NCI-H345 treated with DMSO at 0.1 percent for 48 hours (cell line): ENCODE measurements around the gene NR1H2.
"Not testable (repeated sequence)": the region's sequence is repeated elsewhere in the genome, so short reads cannot be mapped to it uniquely, and the experiment has no call there.

Experiments used
- DNase-seq: peaks from one replicate; lab custom pipeline; 2025; ENCODE audit not compliant: unreplicated experiment; lab: John Stamatoyannopoulos, UW

NR1H2 gene

GRCh38 chr19:50344661-50345318 is 31.5 kb upstream of the NR1H2 start:
- DNase-seq, result no peak

GRCh38 chr19:50347089-50347581 is 29.1 kb upstream of the NR1H2 start:
- DNase-seq, result not testable (repeated sequence)

- no peak for DNase-seq
Observed at GRCh38 chr19:50349277-50350057, 26.8 kb upstream of the NR1H2 start.

- no peak for DNase-seq
Observed at GRCh38 chr19:50352242-50352641, 24.0 kb upstream of the NR1H2 start.

GRCh38 chr19:50353487-50353880 is 22.8 kb upstream of the NR1H2 start:
- DNase-seq, result not testable (repeated sequence)

- DNase-seq, result no peak
Observed at GRCh38 chr19:50356691-50357177, 19.5 kb upstream of the NR1H2 start.

- peak; percentile 22 for DNase-seq
Observed at GRCh38 chr19:50357178-50358100, 18.8 kb upstream of the NR1H2 start.

- DNase-seq, result peak; percentile 61
Observed at GRCh38 chr19:50358483-50359327, 17.6 kb upstream of the NR1H2 start.

GRCh38 chr19:50359328-50359818 is 16.9 kb upstream of the NR1H2 start:
- DNase-seq, result no peak

GRCh38 chr19:50361290-50362029 is 14.8 kb upstream of the NR1H2 start:
- no peak for DNase-seq

- DNase-seq, result no peak
Observed at GRCh38 chr19:50362030-50362412, 14.2 kb upstream of the NR1H2 start.

GRCh38 chr19:50362656-50363424 is 13.4 kb upstream of the NR1H2 start:
- no peak for DNase-seq

- no peak for DNase-seq
Observed at GRCh38 chr19:50365434-50366306, 10.6 kb upstream of the NR1H2 start, which contains the start of gene NAPSA. TSS of gene NAPSA (minus strand) at chr19:50365639. CDS start at chr19:50365621, 18 bp downstream.

- peak; percentile 0 for DNase-seq
Observed at GRCh38 chr19:50368649-50369570, 7.3 kb upstream of the NR1H2 start.

- DNase-seq, result no peak
Observed at GRCh38 chr19:50371914-50372475, 4.3 kb upstream of the NR1H2 start.

- DNase-seq, result peak; percentile 25
Observed at GRCh38 chr19:50377051-50377461, 799 bp downstream of the NR1H2 start.
